OCI-M2 (cell line): ENCODE data around the gene STX19.

ENCODE experiments used
- DNase-seq: peaks from one replicate; lab custom pipeline; 2025; ENCODE audit not compliant: unreplicated experiment; lab: John Stamatoyannopoulos, UW

STX19 gene

DNA sequence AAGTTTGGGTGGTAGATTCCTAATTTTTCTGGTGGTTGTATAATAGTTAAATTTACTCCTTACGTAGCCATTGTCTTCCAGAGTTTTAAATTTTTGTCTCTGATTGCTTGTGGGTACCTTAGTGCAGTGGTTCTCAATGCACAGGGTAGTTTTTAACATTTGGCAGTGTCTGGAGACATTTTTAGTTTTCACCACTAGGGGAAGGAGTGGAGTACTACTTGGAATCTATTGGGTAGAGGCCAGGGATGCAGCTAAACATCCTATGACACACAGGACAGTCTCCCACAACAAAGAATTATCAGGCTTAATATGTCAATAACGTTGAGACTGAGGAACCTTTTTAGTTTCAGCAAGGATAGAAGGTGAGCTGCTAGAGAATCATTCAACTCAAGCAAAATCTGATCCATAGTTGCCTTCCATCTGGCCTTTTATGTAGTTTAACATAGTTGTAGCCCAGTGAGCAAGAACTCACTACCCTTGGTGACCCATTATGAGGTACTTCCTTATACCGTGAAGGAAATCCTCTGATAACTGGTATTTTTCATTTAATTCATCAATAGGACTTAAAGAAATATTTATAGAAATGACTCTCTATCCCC is 8.6 kb upstream of the STX19 start:
- no peak for DNase-seq

DNA sequence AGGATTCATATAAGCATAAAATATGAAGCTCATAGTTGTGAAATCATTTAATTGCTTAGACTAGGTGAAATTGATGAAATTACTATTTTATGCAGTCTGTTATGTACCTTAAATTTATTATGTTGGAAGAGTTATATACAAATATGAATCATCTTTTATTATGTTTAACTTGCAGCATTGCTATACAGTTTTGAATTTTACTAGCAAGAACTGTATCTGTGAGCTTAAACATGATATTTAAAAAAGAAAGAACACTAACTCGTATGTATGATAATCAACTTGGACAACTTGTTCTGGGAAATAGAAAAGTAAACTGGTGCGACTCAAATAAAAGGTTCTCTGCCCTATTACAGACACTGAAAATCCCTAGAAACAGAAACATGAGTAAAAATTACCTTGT is 1.8 kb downstream of the STX19 start:
- DNase-seq: no peak

- no peak for DNase-seq
Measured at GRCh38 chr3:94024385-94024784, 4.0 kb downstream of the STX19 start.

- no peak for DNase-seq
Measured at GRCh38 chr3:94020293-94020692, 8.1 kb downstream of the STX19 start.

GRCh38 chr3:94019659-94020058 is 8.7 kb downstream of the STX19 start:
- DNase-seq: no peak

DNA sequence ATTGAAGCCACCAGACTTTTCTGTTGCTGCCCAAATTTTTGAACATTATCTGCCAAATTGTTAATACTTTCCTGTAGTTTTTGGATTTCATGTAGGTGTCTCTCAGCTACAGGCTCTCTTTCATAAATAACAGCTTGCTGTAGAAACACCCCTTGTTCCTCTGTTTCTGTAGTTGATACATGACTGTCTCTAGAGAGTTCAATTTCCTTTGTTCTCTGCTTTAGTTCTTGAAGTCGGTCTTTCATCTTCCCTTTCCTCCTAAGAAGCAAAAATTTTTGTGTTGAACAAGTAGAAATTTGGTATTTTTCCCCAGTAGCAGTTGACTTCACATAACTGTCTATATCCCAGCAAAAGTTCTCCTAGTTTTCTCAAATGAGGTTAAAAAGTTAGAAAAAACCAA is 13.4 kb downstream of the STX19 start:
- no peak for DNase-seq

GRCh38 chr3:94012185-94012584 is 16.2 kb downstream of the STX19 start:
- no peak for DNase-seq

- DNase-seq: no peak
Measured at GRCh38 chr3:94011233-94011711, 17.1 kb downstream of the STX19 start.

- no peak for DNase-seq
Measured at GRCh38 chr3:94009608-94010007, 18.8 kb downstream of the STX19 start.

DNA sequence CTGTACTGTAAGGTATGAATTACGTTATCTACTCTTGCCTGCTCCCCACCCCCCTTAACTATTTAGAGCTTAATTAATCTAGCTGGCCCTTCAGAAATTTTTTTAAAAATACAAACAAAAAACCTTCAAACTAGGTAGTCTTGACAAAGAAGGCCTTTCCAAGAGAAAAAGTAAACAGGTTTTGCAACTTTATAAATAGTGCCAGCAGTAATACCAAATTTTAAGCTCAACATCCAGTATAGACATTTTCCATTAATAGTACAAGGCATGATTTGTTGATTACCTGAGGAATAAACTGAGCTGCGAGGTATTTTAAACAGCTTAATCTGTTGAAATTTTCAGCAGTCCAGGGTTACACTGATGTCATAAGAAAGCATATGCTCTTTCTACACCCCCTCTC is 20.1 kb downstream of the STX19 start:
- DNase-seq: no peak

DNA sequence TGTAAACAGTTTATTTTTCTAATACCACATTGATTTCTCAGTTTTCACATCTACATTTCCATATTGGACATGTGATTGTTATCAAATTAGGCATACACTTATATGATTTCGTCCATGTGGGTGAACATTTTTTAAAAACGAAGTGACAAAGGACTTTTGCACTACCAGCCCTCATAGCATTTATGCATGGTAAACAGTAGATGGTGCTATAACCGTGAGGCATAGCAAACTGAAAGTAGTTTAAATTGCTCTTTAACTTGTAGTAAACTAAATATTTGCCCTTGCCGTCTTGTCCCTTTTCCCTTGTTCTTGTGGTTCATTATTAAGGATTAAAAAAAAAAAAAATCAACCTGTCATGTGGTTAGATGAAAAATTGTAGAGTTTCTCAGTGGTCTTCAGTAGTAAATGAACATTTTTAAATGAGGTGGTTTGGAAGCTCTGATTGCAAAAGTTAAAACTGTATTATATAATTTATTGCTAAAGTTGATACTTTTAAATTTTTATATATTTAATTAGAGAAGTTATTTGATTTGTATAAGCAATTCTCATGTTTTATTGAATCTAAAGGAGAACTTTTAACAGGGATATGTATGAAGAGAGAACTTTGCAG is 24.0 kb downstream of the STX19 start:
- DNase-seq: no peak

- no peak for DNase-seq
Measured at GRCh38 chr3:94001827-94002495, 26.4 kb downstream of the STX19 start.

DNA sequence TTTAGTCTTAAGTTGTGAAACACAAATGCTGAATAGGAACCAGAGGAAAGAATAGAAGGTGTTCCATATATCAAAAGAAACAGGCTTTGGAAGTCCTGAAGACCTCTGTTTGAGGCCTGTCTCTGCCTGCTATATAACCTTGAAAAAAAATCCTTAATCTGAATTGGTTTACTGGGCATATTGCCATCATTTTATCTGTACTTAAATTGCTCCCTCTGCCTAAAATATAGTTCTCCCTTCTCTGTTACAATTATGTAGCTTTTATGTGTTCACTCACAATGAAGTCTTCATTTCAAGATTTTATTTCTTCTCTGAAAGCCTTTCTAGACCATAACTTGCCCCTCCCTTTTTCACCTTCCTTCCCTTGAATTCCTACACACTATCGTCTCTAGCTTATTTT is 27.2 kb downstream of the STX19 start:
- no peak for DNase-seq

DNA sequence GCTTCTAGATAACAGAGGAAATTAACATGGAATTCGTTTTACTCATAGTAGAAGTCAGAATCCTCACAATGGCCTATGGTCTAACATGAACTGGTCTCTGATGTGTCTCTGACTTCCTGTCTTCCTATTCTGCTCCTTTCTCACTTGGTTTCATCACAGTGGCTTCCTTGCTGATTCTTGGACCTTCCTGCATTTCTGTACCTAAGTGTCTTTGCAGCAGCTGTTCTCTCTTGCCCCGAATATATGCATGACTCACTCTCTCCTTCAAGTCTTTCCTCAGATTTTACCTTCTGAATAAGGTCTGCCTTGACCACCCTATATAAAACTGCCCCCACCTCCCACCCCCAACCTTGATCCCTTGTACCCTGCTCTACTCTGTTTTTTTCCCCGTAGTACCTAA is 34.3 kb downstream of the STX19 start:
- DNase-seq: no peak

- no peak for DNase-seq
Measured at GRCh38 chr3:93992207-93992606, 36.2 kb downstream of the STX19 start.

DNA sequence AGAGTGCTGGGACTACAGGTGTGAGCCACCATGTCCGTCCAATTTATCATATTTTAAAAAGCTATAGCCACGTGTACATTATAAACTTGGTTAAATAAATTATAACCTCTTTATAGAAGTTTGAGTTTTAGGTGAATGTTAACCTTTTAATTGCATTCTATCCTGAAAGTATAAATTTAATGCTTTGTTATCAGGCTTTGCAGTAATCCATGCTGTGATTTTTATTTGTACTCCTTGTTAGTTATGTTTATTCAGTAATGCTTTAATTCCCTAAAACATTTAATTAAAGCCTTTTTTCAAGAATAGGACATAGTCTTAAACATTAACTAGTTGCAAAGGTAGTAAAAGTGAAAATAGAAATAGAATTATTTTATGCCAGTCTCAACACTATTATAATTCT is 36.8 kb downstream of the STX19 start:
- DNase-seq: no peak

DNA sequence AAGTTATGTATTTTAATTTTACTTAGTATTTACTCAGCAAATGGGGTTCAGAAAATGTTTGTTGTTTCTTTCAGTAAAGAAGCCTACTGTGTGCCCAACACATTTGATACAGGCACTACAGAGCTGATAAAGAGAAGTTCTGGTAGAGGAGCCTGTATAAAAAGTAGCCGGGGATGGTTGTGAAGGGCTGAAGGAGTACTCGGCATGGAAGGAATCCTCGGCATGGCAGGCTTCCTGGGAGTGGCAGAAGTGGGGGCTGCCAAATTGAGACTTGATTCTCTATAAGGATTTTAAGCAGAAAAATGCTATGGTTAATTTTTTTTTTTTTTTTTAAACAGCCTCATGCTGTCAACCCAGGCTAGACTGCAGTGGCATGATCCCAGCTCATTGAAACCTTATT is 39.2 kb downstream of the STX19 start:
- no peak for DNase-seq

- DNase-seq: no peak
Measured at GRCh38 chr3:93988764-93989163, 39.6 kb downstream of the STX19 start.

GRCh38 chr3:93988283-93988682 is 40.1 kb downstream of the STX19 start:
- DNase-seq: no peak

DNA sequence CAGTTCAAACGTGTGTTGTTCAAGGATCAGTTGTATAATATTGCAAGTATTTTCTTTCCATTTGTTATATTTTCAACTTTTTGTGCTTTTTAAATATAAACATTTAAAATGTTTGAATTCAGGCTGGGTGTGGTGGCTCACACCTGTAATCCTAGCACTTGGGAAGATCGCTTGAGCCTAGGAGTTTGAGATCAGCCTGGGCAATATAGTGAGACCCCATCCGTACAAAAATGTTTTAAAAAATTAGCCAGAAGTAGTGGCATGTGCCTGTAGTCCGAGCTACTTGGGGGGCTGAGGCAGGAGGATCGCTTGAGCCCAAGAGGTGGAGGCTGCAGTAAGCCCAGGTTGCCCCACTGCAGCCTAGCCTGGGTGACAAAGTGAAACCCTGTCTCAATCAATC is 43.8 kb downstream of the STX19 start:
- no peak for DNase-seq

DNA sequence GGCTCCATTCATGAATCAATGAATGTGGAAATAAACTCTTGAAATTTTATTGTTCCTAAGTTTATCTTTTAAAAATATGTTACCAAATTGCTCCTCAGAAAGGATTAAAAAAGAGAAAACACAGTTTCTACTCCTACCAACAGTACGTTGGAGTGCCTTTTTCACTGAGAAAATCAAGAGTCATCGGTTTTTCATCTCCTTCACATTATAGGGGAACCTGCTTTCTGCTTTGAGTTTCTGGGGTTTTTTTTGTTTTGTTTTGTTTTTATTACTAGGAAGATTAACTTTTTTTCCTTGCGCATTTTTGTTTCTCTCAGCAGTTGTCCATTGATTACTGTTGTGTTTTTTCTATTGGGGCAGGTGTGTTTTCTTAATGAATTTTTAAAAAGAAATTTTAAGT is 45.0 kb downstream of the STX19 start:
- DNase-seq: no peak

- no peak for DNase-seq
Measured at GRCh38 chr3:93981649-93982048, 46.7 kb downstream of the STX19 start.
